GM12878 (cell line): Measurements from ENCODE around the gene TCF12. TPM values are rescaled to one million over a fixed set of nuclear protein-coding genes. Genes with fewer than 3 reads are reported as not detected.

Experiments used
- ATAC-seq: fragments of 200-7000 bp; cut with Tn5 transposase; 3 replicates; pipeline ENCODE4 v1.9.1; 2020; ENCODE audit warnings: mild to moderate bottlenecking, moderate library complexity
- BruUV-seq: library from RNA; stranded (reverse); fragments of 400-500 nt; replicated peaks from 2 replicates; lab custom pipeline; 2021; lab: Mats Ljungman, UMichigan
- CTCF ChIA-PET: fragments of 300-600 bp; sonication (Branson Sonifier 250); formaldehyde crosslinking; extraction: SDS; loops from one replicate; lab custom pipeline; 2021; ENCODE audit warnings: inconsistent platforms; lab: Yijun Ruan, JAX
- POLR2A ChIA-PET: fragments of 350-600 bp; formaldehyde crosslinking; extraction: SDS; loops from one replicate; lab custom pipeline; 2021; ENCODE audit warnings: inconsistent platforms; lab: Charles Lee
- RAD21 ChIA-PET: fragments of 300-600 bp; sonication (Branson Sonifier 250); formaldehyde crosslinking; loops from one replicate; lab custom pipeline; 2023; ENCODE audit warnings: antibody characterized with exemption; ENCODE audit not compliant: unreplicated experiment; lab: Charles Lee
- SMC1A ChIA-PET: fragments of 300-600 bp; sonication (Branson Sonifier 250); formaldehyde crosslinking; loops from one replicate; lab custom pipeline; 2023; ENCODE audit not compliant: unreplicated experiment, uncharacterized antibody; lab: Charles Lee
- DNase-seq: peaks from one replicate; pipeline ENCODE4 v3.0.0-alpha.2; 2011; ENCODE audit warnings: low read depth, low spot score
- FAIRE-seq: peaks from 3 replicates; lab custom pipeline; 2011; peaks lifted over from hg19 to GRCh38; lab: Jason Lieb, UNC
- H2AFZ ChIP-seq: 2 replicates; pipeline ENCODE4 v1.6.0; 2011; ENCODE audit warnings: low read depth, low read length, control low read depth; ENCODE audit not compliant: control insufficient read depth
- H3K27ac ChIP-seq: 2 replicates; pipeline ENCODE4 v1.5.1; 2011; ENCODE audit warnings: control low read depth; ENCODE audit not compliant: control insufficient read depth, insufficient read depth
- H3K27me3 ChIP-seq, 2 experiments: replicated peaks in 1 of 2; 2 replicates each; pipeline versions ENCODE4 v1.6.0 to v1.6.1; 2011; ENCODE audit warnings: low read length in 1 of 2; ENCODE audit not compliant: control insufficient read depth in 2 of 2, insufficient read depth in 2 of 2
- H3K36me3 ChIP-seq, 2 experiments: 2 replicates each; pipeline ENCODE4 v1.5.1; 2011; ENCODE audit warnings: low read length in 1 of 2; ENCODE audit not compliant: control insufficient read depth in 2 of 2, insufficient read depth in 2 of 2
- H3K4me1 ChIP-seq: 2 replicates; pipeline ENCODE4 v1.6.1; 2011; ENCODE audit warnings: mild to moderate bottlenecking, low read length, moderate library complexity, mixed read lengths; ENCODE audit not compliant: control insufficient read depth, insufficient read depth
- H3K4me2 ChIP-seq: 2 replicates; pipeline ENCODE4 v1.6.0; 2011; ENCODE audit warnings: control low read depth; ENCODE audit not compliant: control insufficient read depth, insufficient read depth
- H3K4me3 ChIP-seq: fragments of 200-600 bp; sonication (generic); 2 replicates; pipeline ENCODE4 v1.5.1; 2016
- H3K79me2 ChIP-seq: 2 replicates; pipeline ENCODE4 v1.6.0; 2011; ENCODE audit warnings: low read length; ENCODE audit not compliant: control insufficient read depth, insufficient read depth
- H3K9ac ChIP-seq: 2 replicates; pipeline ENCODE4 v1.8.0; 2011; ENCODE audit warnings: low read length, control low read depth, mixed read lengths; ENCODE audit not compliant: control insufficient read depth, insufficient read depth
- H3K9me3 ChIP-seq: replicated peaks from 3 replicates; pipeline ENCODE4 v1.5.1; 2011; ENCODE audit warnings: mild to moderate bottlenecking, low read length; ENCODE audit not compliant: control insufficient read depth, insufficient read depth
- H4K20me1 ChIP-seq: 2 replicates; pipeline ENCODE4 v1.6.0; 2011; ENCODE audit not compliant: control insufficient read depth, insufficient read depth
- ESRRA ChIP-seq: IDR thresholded peaks from 2 replicates; pipeline ENCODE4 v1.6.1; 2012; ENCODE audit warnings: mild to moderate bottlenecking, low read length, improper control_type of control experiment
- FOS ChIP-seq: IDR thresholded peaks from 3 replicates; pipeline ENCODE4 v1.6.1; 2011; ENCODE audit warnings: borderline replicate concordance; ENCODE audit not compliant: insufficient read length; ENCODE audit errors: extremely low read depth
- FOXK2 ChIP-seq: fragments of 450-650 bp; IDR thresholded peaks from 2 replicates; pipeline ENCODE4 v1.6.1; 2017; ENCODE audit warnings: mild to moderate bottlenecking, moderate library complexity
- FOXM1 ChIP-seq: IDR thresholded peaks from 2 replicates; pipeline ENCODE4 v1.6.1; 2012; ENCODE audit warnings: low read depth, mild to moderate bottlenecking, inconsistent platforms, low read length, moderate library complexity
- IRF4 ChIP-seq: IDR thresholded peaks from 2 replicates; pipeline ENCODE4 v1.6.1; 2011; ENCODE audit warnings: low read depth, low read length
- KAT2A ChIP-seq: conservative IDR thresholded peaks from 2 replicates; pipeline ENCODE4 v1.6.1; 2011; ENCODE audit warnings: low read depth, low read length; ENCODE audit not compliant: control insufficient read depth
- KLF5 ChIP-seq: fragments of 450-650 bp; IDR thresholded peaks from 2 replicates; pipeline ENCODE4 v1.6.1; 2014; ENCODE audit warnings: mild to moderate bottlenecking; ENCODE audit not compliant: partially characterized antibody
- MEF2A ChIP-seq: IDR thresholded peaks from 2 replicates; pipeline ENCODE4 v1.6.1; 2011; ENCODE audit warnings: low read depth, mild to moderate bottlenecking, low read length, moderate library complexity; ENCODE audit not compliant: insufficient read depth
- NR2F1 ChIP-seq: fragments of 450-650 bp; conservative IDR thresholded peaks from 2 replicates; pipeline ENCODE4 v1.6.1; 2017; ENCODE audit warnings: mild to moderate bottlenecking
- NRF1 ChIP-seq: conservative IDR thresholded peaks from 2 replicates; pipeline ENCODE4 v1.6.1; 2011; ENCODE audit warnings: mild to moderate bottlenecking, low read depth, low read length, improper control_type of control experiment
- RFX5 ChIP-seq: IDR thresholded peaks from 2 replicates; pipeline ENCODE4 v1.6.1; 2011; ENCODE audit warnings: low read depth, low read length, improper control_type of control experiment
- RUNX3 ChIP-seq: IDR thresholded peaks from 2 replicates; pipeline ENCODE4 v1.6.1; 2012; ENCODE audit warnings: low read length, inconsistent platforms
- SMAD5 ChIP-seq: IDR thresholded peaks from 2 replicates; pipeline ENCODE4 v1.6.1; 2016; ENCODE audit warnings: antibody characterized with exemption, low read depth
- SREBF2 ChIP-seq: IDR thresholded peaks from 2 replicates; pipeline ENCODE4 v1.6.1; 2012; ENCODE audit warnings: mild to moderate bottlenecking, low read length
- YY1 ChIP-seq: IDR thresholded peaks from 2 replicates; pipeline ENCODE4 v1.6.1; 2011; ENCODE audit warnings: low read depth, mild to moderate bottlenecking, low read length
- ZNF274 ChIP-seq: IDR thresholded peaks from one replicate; pipeline ENCODE4 v1.8.0; 2011; ENCODE audit not compliant: insufficient read length, insufficient read depth
- WGBS: methylation state at CpG from one replicate; pipeline ENCODE4 v1.1.6; 2016; ENCODE audit warnings: low lambda C conversion rate; ENCODE audit not compliant: insufficient replicate concordance, insufficient coverage; ENCODE audit errors: missing lambda C conversion rate; 5-methylcytosine and 5-hydroxymethylcytosine counted together
- in situ Hi-C: fragments of 300-500 bp; cut with MboI; formaldehyde crosslinking; loops from 9 replicates; pipeline ENCODE4 v1.14.3; 2018; ENCODE audit warnings: mixed read lengths
- intact Hi-C: fragments of 100-400 bp; cut with micrococcal nuclease; formaldehyde crosslinking; loops from one replicate; pipeline ENCODE4 v1.14.2; 2022; ENCODE audit not compliant: unreplicated experiment
- polyA plus RNA-seq, 11 experiments: library from polyadenylated mRNA; depleted of rRNA in 4 of 11; unstranded in 6 of 11; stranded (reverse) in 5 of 11; fragments of >200 nt; fragmentation: Nextera tagmentation in 4 of 11; fragmentation: Illumina TruSeq in 1 of 11; extraction: Ambion mirVana in 4 of 11; extraction: Trizol in 1 of 11; gene quantifications; 1 replicate in 1 of 11; 2 replicates in 10 of 11; pipeline versions ENCODE4 v1.2.1 to v1.2.3, GENCODE V29; 2011 to 2016; ENCODE audit warnings: inconsistent platforms in 2 of 11, missing spikeins in 2 of 11, low read depth in 1 of 11
- total RNA-seq, 4 experiments: library from RNA; depleted of rRNA in 3 of 4; stranded (reverse); fragments of >200 nt in 3 of 4; fragmentation: Illumina TruSeq in 1 of 4; extraction: Trizol in 1 of 4; gene quantifications; 2 replicates each; pipeline versions ENCODE4 v1.2.1 to v1.2.3, GENCODE V29; 2013 to 2021
- TF ChIP-seq, protein P1 (sequence below): IDR thresholded peaks from 2 replicates; pipeline ENCODE4 v1.6.1; 2012; ENCODE audit warnings: low read length, inconsistent platforms
- TF ChIP-seq, protein P2 (sequence below): fragments of 450-650 bp; IDR thresholded peaks from 2 replicates; pipeline ENCODE4 v1.6.1; 2017; ENCODE audit warnings: mild to moderate bottlenecking, low read depth, inconsistent platforms; ENCODE audit not compliant: poor library complexity, severe bottlenecking
- TF ChIP-seq, protein P3 (sequence below): IDR thresholded peaks from 2 replicates; pipeline ENCODE4 v1.6.1; 2012; ENCODE audit warnings: improper control_type of control experiment, low read depth, low read length; ENCODE audit not compliant: insufficient replicate concordance

Gene TCF12
- total and polyA plus RNA-seq, 10 of the 15 experiments (the other 5 are each of a cell fraction or from before 2014, with no cell fraction given): 8.2 to 70.9 (median 49.5) TPM

DNA sequence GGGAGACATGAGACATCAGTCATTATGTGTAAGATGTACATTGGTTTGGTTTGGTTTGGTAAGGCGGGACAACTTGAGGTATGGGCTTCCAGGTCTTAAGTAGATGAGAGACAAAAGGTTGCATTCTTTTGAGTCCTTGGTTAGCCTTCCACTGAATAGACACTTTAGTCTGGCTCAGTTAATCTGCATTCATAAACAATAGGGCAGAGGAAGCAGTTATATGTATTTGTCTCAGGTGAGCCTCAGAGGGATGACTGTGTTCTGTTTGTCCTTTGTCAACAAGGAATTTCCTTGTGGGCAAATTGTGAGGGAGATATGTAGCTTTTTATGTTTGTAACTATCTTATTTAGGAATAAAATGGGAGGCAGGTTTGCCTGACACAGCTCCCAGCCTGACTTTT lies 50.4 kb downstream of the TCF12 start:
- ChIA-PET POLR2A (no interaction called here), CTCF (no interaction called here), SMC1A (interaction anchor here (0.6 kb wide), 1 partner anchor 435 kb away, joined by 3 read pairs; no protein-coding TSS in a partner anchor), RAD21 (no interaction called here)
- H3K4me1 ChIP-seq: peaks cover 13% of the 10 kb centered on the region; the same call in 1 of the 2 replicates
- ATAC-seq: no peak
- no peak overlapping the region for H3K9ac ChIP-seq
- H2AFZ ChIP-seq: no peak overlapping the region
- intact Hi-C loops: no loop called here
- BruUV-seq: no TSS peak
- in situ Hi-C loops: no loop called here
- no peaks in the 10 kb centered on the region; the same call in 1 of the 3 replicates for H3K9me3 ChIP-seq
- no peak overlapping the region for H3K4me3 ChIP-seq
- no peak for DNase-seq
- H3K4me2 ChIP-seq: no peak overlapping the region
- H3K27me3 ChIP-seq: no peaks in the 10 kb centered on the region
- FAIRE-seq: no peak
- 96% methylated on average over 1 of the region's 1 CpG for WGBS
- no peak for TF ChIP-seq ZNF274
- TF ChIP-seq, protein P1, sequence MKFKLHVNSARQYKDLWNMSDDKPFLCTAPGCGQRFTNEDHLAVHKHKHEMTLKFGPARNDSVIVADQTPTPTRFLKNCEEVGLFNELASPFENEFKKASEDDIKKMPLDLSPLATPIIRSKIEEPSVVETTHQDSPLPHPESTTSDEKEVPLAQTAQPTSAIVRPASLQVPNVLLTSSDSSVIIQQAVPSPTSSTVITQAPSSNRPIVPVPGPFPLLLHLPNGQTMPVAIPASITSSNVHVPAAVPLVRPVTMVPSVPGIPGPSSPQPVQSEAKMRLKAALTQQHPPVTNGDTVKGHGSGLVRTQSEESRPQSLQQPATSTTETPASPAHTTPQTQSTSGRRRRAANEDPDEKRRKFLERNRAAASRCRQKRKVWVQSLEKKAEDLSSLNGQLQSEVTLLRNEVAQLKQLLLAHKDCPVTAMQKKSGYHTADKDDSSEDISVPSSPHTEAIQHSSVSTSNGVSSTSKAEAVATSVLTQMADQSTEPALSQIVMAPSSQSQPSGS: no peak
- TF ChIP-seq SREBF2: no peak
- no peak for TF ChIP-seq IRF4
- no peak for TF ChIP-seq MEF2A
- TF ChIP-seq FOS: no peak
- TF ChIP-seq ESRRA: no peak
- no peak for TF ChIP-seq RUNX3
- TF ChIP-seq, protein P2, sequence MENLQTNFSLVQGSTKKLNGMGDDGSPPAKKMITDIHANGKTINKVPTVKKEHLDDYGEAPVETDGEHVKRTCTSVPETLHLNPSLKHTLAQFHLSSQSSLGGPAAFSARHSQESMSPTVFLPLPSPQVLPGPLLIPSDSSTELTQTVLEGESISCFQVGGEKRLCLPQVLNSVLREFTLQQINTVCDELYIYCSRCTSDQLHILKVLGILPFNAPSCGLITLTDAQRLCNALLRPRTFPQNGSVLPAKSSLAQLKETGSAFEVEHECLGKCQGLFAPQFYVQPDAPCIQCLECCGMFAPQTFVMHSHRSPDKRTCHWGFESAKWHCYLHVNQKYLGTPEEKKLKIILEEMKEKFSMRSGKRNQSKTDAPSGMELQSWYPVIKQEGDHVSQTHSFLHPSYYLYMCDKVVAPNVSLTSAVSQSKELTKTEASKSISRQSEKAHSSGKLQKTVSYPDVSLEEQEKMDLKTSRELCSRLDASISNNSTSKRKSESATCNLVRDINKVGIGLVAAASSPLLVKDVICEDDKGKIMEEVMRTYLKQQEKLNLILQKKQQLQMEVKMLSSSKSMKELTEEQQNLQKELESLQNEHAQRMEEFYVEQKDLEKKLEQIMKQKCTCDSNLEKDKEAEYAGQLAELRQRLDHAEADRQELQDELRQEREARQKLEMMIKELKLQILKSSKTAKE: no peak
- TF ChIP-seq NR2F1: no peak
- TF ChIP-seq YY1: no peak
- no peak for TF ChIP-seq SMAD5
- no peak for TF ChIP-seq FOXK2
- TF ChIP-seq, protein P3, sequence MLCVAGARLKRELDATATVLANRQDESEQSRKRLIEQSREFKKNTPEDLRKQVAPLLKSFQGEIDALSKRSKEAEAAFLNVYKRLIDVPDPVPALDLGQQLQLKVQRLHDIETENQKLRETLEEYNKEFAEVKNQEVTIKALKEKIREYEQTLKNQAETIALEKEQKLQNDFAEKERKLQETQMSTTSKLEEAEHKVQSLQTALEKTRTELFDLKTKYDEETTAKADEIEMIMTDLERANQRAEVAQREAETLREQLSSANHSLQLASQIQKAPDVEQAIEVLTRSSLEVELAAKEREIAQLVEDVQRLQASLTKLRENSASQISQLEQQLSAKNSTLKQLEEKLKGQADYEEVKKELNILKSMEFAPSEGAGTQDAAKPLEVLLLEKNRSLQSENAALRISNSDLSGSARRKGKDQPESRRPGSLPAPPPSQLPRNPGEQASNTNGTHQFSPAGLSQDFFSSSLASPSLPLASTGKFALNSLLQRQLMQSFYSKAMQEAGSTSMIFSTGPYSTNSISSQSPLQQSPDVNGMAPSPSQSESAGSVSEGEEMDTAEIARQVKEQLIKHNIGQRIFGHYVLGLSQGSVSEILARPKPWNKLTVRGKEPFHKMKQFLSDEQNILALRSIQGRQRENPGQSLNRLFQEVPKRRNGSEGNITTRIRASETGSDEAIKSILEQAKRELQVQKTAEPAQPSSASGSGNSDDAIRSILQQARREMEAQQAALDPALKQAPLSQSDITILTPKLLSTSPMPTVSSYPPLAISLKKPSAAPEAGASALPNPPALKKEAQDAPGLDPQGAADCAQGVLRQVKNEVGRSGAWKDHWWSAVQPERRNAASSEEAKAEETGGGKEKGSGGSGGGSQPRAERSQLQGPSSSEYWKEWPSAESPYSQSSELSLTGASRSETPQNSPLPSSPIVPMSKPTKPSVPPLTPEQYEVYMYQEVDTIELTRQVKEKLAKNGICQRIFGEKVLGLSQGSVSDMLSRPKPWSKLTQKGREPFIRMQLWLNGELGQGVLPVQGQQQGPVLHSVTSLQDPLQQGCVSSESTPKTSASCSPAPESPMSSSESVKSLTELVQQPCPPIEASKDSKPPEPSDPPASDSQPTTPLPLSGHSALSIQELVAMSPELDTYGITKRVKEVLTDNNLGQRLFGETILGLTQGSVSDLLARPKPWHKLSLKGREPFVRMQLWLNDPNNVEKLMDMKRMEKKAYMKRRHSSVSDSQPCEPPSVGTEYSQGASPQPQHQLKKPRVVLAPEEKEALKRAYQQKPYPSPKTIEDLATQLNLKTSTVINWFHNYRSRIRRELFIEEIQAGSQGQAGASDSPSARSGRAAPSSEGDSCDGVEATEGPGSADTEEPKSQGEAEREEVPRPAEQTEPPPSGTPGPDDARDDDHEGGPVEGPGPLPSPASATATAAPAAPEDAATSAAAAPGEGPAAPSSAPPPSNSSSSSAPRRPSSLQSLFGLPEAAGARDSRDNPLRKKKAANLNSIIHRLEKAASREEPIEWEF: no peak
- no peak for TF ChIP-seq FOXM1
- no peak for TF ChIP-seq KLF5
- no peak for TF ChIP-seq NRF1
- no peak for TF ChIP-seq KAT2A
- TF ChIP-seq RFX5: no peak
- no peak overlapping the region for H3K27ac ChIP-seq
- H3K79me2 ChIP-seq: peaks cover 48% of the 10 kb centered on the region
- no peaks in the 10 kb centered on the region for H3K36me3 ChIP-seq
- no peaks in the 10 kb centered on the region for H4K20me1 ChIP-seq
